K562 (cell line): Measurements from ENCODE around the gene EZH1. TPM values are rescaled to one million over a fixed set of nuclear protein-coding genes. Genes with fewer than 3 reads are reported as not detected.
A peak's percentile ranks its signal among the peaks of the same experiment; 100 is the strongest.

ENCODE experiments used
- AFF1 ChIP-seq, 2 experiments: fragments of 450-650 bp; IDR thresholded peaks; 2 replicates each; pipeline ENCODE4 v1.6.1; 2018; ENCODE audit warnings: mild to moderate bottlenecking in 2 of 2, low read depth in 1 of 2; ENCODE audit not compliant: partially characterized antibody in 2 of 2
- BACH1 ChIP-seq: fragments of 200-800 bp; sonication (Bioruptor generic); IDR thresholded peaks from 2 replicates; pipeline ENCODE4 v1.6.1; 2016; ENCODE audit warnings: missing genetic modification characterization, missing compliant biosample characterization
- GTF2F1 ChIP-seq: IDR thresholded peaks from 2 replicates; pipeline ENCODE4 v1.6.1; 2011; ENCODE audit warnings: low read depth, low read length, improper control_type of control experiment
- HOMEZ ChIP-seq: fragments of 250-450 bp; sonication (Bioruptor Pico); IDR thresholded peaks from 2 replicates; pipeline ENCODE4 v1.4.0; 2020; ENCODE audit warnings: mild to moderate bottlenecking, moderate library complexity
- KLF16 ChIP-seq: IDR thresholded peaks from 2 replicates; pipeline ENCODE4 v1.6.1; 2016; ENCODE audit warnings: antibody characterized with exemption
- MLLT1 ChIP-seq, 2 experiments: fragments of 450-650 bp; IDR thresholded peaks; 2 replicates each; pipeline ENCODE4 v1.6.1; 2016
- MTA1 ChIP-seq: fragments of 450-650 bp; IDR thresholded peaks from 2 replicates; pipeline ENCODE4 v1.6.1; 2017; ENCODE audit warnings: borderline replicate concordance
- OTX1 ChIP-seq: fragments of 450-650 bp; formaldehyde crosslinking; IDR thresholded peaks from 2 replicates; pipeline ENCODE4 v1.4.0; 2022; ENCODE audit warnings: mild to moderate bottlenecking
- PCBP2 ChIP-seq: fragments of 200-400 bp; formaldehyde crosslinking; IDR thresholded peaks from 2 replicates; pipeline ENCODE4 v1.6.1; 2018; ENCODE audit warnings: low read length, low read depth, mild to moderate bottlenecking, moderate library complexity; ENCODE audit not compliant: poor library complexity, severe bottlenecking
- RBM22 ChIP-seq: fragments of 200-400 bp; formaldehyde crosslinking; IDR thresholded peaks from 2 replicates; pipeline ENCODE4 v1.6.1; 2018; ENCODE audit warnings: low read length, low read depth; ENCODE audit not compliant: poor library complexity, severe bottlenecking
- SP2 ChIP-seq: IDR thresholded peaks from 2 replicates; pipeline ENCODE4 v1.6.1; 2011; ENCODE audit warnings: mild to moderate bottlenecking, low read depth, low read length, moderate library complexity; ENCODE audit not compliant: poor library complexity, severe bottlenecking; ENCODE audit errors: extremely low read depth
- SREBF2 ChIP-seq: sonication (generic); formaldehyde crosslinking; IDR thresholded peaks from 2 replicates; pipeline ENCODE4 v1.4.0; 2020; ENCODE audit warnings: mild to moderate bottlenecking, missing genetic modification reagents
- ZNF274 ChIP-seq: IDR thresholded peaks from 2 replicates; pipeline ENCODE4 v1.6.1; 2011; ENCODE audit warnings: low read depth, mild to moderate bottlenecking, low read length, moderate library complexity, borderline replicate concordance
- ZNF280B ChIP-seq: fragments of 250-450 bp; sonication (Bioruptor Pico); IDR thresholded peaks from 2 replicates; pipeline ENCODE4 v1.5.1; 2021; ENCODE audit warnings: mild to moderate bottlenecking
- ZNF764 ChIP-seq: fragments of 250-450 bp; sonication (Bioruptor Pico); IDR thresholded peaks from 2 replicates; pipeline ENCODE4 v1.4.0; 2020; ENCODE audit warnings: low read depth, mild to moderate bottlenecking, moderate library complexity
- ZNF778 ChIP-seq: fragments of 450-650 bp; formaldehyde crosslinking; IDR thresholded peaks from 2 replicates; pipeline ENCODE4 v1.4.0; 2020; ENCODE audit warnings: mild to moderate bottlenecking, moderate library complexity
- polyA plus RNA-seq, 8 experiments: library from polyadenylated mRNA; depleted of rRNA in 4 of 8; stranded (reverse) in 5 of 8; unstranded in 3 of 8; fragments of >200 nt; fragmentation: Nextera tagmentation in 2 of 8; fragmentation: Illumina TruSeq in 1 of 8; extraction: Ambion mirVana in 2 of 8; extraction: Trizol in 1 of 8; gene quantifications; 2 replicates each; pipeline versions ENCODE4 v1.2.1 to v1.2.3, GENCODE V29; 2011 to 2014; ENCODE audit warnings: inconsistent platforms in 1 of 8, missing spikeins in 1 of 8
- total RNA-seq, 7 experiments: library from RNA; depleted of rRNA in 6 of 7; stranded (reverse); fragments of >200 nt in 6 of 7; fragmentation: Illumina TruSeq in 2 of 7; extraction: Trizol in 2 of 7; gene quantifications; 2 replicates each; pipeline versions ENCODE4 v1.2.1 to v1.2.3, GENCODE V29; 2011 to 2021; ENCODE audit warnings: low replicate concordance in 1 of 7

The EZH1 gene
- total and polyA plus RNA-seq, 9 of the 15 experiments (the other 6 are each of a cell fraction or from before 2014, with no cell fraction given), result 8.6 to 40.8 (median 22.9) TPM

GRCh38 chr17:42698736-42699414 is 46.0 kb downstream of the EZH1 start (continued):
- TF ChIP-seq HOMEZ (no peak), PCBP2 (no peak), ZNF764 (CRISPR knock-in tag) (no peak), SREBF2 (CRISPR knock-in tag) (no peak), ZNF274 (peak; percentile 90), ZNF778 (CRISPR knock-in tag) (no peak), BACH1 (tag) (peak; percentile 78; the same call in 1 of the 2 replicates), KLF16 (peak; percentile 100), MLLT1 (IDR thresholded peaks at IDR 0.05) (peak; percentile 60 to 76; a peak in 2 of 4 replicates), ZNF280B (no peak), GTF2F1 (no peak), RBM22 (no peak), MTA1 (peak; percentile 96), OTX1 (CRISPR knock-in tag) (peak; percentile 79; the same call in 1 of the 2 replicates), SP2 (no peak), AFF1 (IDR thresholded peaks at IDR 0.05; ENCODE audit: low read depth in 1 of 2, partially characterized antibody in 2 of 2) (peak in 1 of 2 experiments; percentile 95)
